Gastrocnemius medialis (tissue), 4 donors: ENCODE measurements around the gene ANKRD49. TPM values are rescaled to one million over a fixed set of nuclear protein-coding genes. Genes with fewer than 3 reads are reported as not detected.

Experiments
- ATAC-seq, 2 donors: fragments of 150-250 bp; one replicate each; pipeline ENCODE4 v1.9.1; 2016
- DNase-seq, 2 donors: peaks; one replicate each; pipeline ENCODE4 v3.0.0-alpha.2; 2019
- H3K27ac ChIP-seq, 4 donors: fragments of 200-600 bp; sonication (generic); 1 replicate in 1 of 4; 2 replicates in 3 of 4; pipeline ENCODE4 v1.5.1; 2016 to 2018; ENCODE audit warnings: mild to moderate bottlenecking in 2 of 4, moderate library complexity in 1 of 4
- H3K27me3 ChIP-seq, 3 donors: fragments of 200-600 bp; sonication (generic) in 2 of 3; 1 replicate in 1 of 3; 2 replicates in 2 of 3; pipeline versions ENCODE4 v1.5.1 to v1.6.0; 2016 to 2019; ENCODE audit warnings: mild to moderate bottlenecking in 1 of 3, moderate library complexity in 1 of 3
- H3K36me3 ChIP-seq, 2 donors: fragments of 200-600 bp; sonication (generic) in 1 of 2; one replicate each; pipeline ENCODE4 v1.5.1; 2017 to 2018
- H3K4me1 ChIP-seq, 2 donors: fragments of 200-600 bp; sonication (generic) in 1 of 2; one replicate each; pipeline ENCODE4 v1.5.1; 2016 to 2017; ENCODE audit warnings: mild to moderate bottlenecking in 2 of 2
- H3K4me3 ChIP-seq, 4 donors: fragments of 200-600 bp; sonication (generic) in 3 of 4; 1 replicate in 1 of 4; 2 replicates in 3 of 4; pipeline ENCODE4 v1.5.1; 2016 to 2019; ENCODE audit warnings: mild to moderate bottlenecking in 2 of 4
- H3K9me3 ChIP-seq, 3 donors: fragments of 200-600 bp; sonication (generic) in 2 of 3; 1 replicate in 1 of 3; 2 replicates in 2 of 3; pipeline ENCODE4 v1.5.1; 2016 to 2019
- POLR2A ChIP-seq, 2 donors: fragments of 450-650 bp; IDR thresholded peaks; one replicate each; pipeline ENCODE4 v1.6.1; 2017; ENCODE audit warnings: antibody characterized with exemption in 2 of 2, mild to moderate bottlenecking in 2 of 2, moderate library complexity in 2 of 2
- in situ Hi-C, 4 donors: fragments of 200-750 bp; cut with MboI; loops; one replicate each; pipeline versions ENCODE4 v1.15.0 to v1.8.0; 2017; ENCODE audit warnings: low sequenced_read_pairs in 4 of 4
- intact Hi-C: fragments of 100-400 bp; cut with DNase I; formaldehyde crosslinking; loops from one replicate; pipeline ENCODE4 v1.15.1; 2023; ENCODE audit warnings: low total_unique reads
- total RNA-seq, 4 donors: library from RNA; depleted of rRNA; stranded (reverse); fragments of >200 nt; gene quantifications; one replicate each; pipeline versions ENCODE4 v1.1.0 to v1.2.3, GENCODE V29; 2016
- TF ChIP-seq, protein P1 (sequence below), 5 experiments: fragments of 450-650 bp in 3 of 5; fragments of 200-600 bp in 2 of 5; sonication (generic) in 2 of 5; IDR thresholded peaks in 4 of 5; conservative IDR thresholded peaks in 1 of 5; 1 replicate in 4 of 5; 2 replicates in 1 of 5; pipeline ENCODE4 v1.5.1; 2016 to 2019; ENCODE audit warnings: antibody characterized with exemption in 5 of 5, mild to moderate bottlenecking in 3 of 5, moderate library complexity in 3 of 5

Gene ANKRD49
- 10 to 100 TPM in 3 of 4 donors, 1 to 10 TPM in 1; 9.0 to 21.1 (median 11.9) TPM for total RNA-seq

DNA sequence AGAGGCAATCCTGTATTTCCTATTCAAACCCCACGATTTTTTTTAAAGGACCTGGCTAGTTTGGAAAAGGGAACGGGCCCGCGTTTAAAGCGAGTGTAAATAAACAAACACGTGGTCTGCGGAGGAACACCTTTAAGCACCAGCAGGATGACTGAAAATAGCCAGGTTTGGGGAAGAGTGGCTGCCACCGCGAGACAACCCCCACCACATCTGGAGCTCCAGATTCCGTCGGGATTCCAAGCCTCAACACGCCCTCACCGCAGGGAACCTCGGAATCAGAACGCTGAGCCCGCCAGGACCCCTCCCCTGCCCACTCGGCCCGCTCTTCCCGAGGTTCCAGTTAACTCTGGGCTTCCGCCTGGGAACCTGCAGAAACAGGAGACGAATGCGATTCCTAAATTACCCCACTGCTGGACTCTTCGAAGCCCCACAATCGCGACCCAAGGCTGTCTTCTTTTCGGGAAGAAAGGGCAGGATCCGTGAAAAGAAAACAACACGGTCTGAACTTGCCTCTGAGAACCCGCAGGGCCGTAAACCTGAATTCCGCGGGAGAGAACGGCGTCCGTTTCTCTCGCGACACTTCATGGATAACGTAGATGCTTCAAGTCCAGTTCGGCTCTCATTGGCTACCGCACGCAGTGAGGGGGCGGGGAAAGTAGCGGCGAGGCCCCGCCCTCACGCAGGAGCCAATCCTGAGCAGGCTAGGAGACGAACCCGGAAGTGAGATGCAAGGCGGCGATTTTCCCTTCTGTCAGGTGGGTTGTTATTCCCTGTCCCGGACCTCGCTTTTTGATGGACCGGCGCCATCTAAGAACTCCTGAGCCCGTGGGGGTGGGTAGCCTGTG, at the start of gene ANKRD49, which contains the start of gene MRE11:
Gene ANKRD49, plus strand, starts transcription at position 704 of the 845 bp plus-strand sequence. CDS start 2,710 bp downstream, outside the sequence.
Gene MRE11, minus strand, starts transcription at position 564 of the 845 bp plus-strand sequence. CDS start 1,043 bp downstream, outside the sequence.
- peak; percentile 96 to 98 for DNase-seq

GRCh38 chr11:94445641-94446040, 48.1 kb upstream of the ANKRD49 start:
- intact Hi-C loops, result no loop called here
- Histone ChIP-seq H3K27me3 (no peaks in the 10 kb centered on the region), H3K9me3 (no peaks in the 10 kb centered on the region), H3K36me3 (peaks cover 0 to 39% of the 10 kb centered on the region in 2 donors), H3K27ac (no peak overlapping the region), H3K4me1 (no peaks in the 10 kb centered on the region), H3K4me3 (no peak overlapping the region)
- ATAC-seq (no peak), DNase-seq (no peak)
- in situ Hi-C loops, result no loop called here
- TF ChIP-seq, protein P1, sequence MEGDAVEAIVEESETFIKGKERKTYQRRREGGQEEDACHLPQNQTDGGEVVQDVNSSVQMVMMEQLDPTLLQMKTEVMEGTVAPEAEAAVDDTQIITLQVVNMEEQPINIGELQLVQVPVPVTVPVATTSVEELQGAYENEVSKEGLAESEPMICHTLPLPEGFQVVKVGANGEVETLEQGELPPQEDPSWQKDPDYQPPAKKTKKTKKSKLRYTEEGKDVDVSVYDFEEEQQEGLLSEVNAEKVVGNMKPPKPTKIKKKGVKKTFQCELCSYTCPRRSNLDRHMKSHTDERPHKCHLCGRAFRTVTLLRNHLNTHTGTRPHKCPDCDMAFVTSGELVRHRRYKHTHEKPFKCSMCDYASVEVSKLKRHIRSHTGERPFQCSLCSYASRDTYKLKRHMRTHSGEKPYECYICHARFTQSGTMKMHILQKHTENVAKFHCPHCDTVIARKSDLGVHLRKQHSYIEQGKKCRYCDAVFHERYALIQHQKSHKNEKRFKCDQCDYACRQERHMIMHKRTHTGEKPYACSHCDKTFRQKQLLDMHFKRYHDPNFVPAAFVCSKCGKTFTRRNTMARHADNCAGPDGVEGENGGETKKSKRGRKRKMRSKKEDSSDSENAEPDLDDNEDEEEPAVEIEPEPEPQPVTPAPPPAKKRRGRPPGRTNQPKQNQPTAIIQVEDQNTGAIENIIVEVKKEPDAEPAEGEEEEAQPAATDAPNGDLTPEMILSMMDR (IDR thresholded peaks at IDR 0.05 in 4 of 5, conservative IDR thresholded peaks at IDR 0.05 in 1 of 5), result no peak
- TF ChIP-seq POLR2A (IDR thresholded peaks at IDR 0.05), result no peak

More for the DNA sequence above, at the start of gene ANKRD49, which contains the start of gene MRE11:
- H3K36me3 ChIP-seq, result peaks cover 1 to 42% of the 10 kb centered on the region in 2 donors
- intact Hi-C loops, result loop anchor here (5.0 kb wide), 1 partner anchor 479 kb away; the partner anchor contains the start of genes CWC15 and KDM4D
- peak; percentile 100 for ATAC-seq
- no peaks in the 10 kb centered on the region for H3K27me3 ChIP-seq
- H3K4me3 ChIP-seq, result peak within 1 kb of the TSS; percentile 80 to 94 (median 86)
- H3K4me1 ChIP-seq, result peaks cover 24 to 27% of the 10 kb centered on the region in 2 donors
- H3K9me3 ChIP-seq, result no peaks in the 10 kb centered on the region
- in situ Hi-C loops, result loop anchor here (25.0 kb wide), 3 partner anchors 706 to 1294 kb away; partner anchors contain the start of genes CEP57 (in 2 of the 4), FAM76B (in 2 of the 4), MED17 (in 2 of the 4) and C11orf54 (in 1 of the 4)
- peak; percentile 53 to 74 for TF ChIP-seq POLR2A (IDR thresholded peaks at IDR 0.05)
- TF ChIP-seq, protein P1 (IDR thresholded peaks at IDR 0.05 in 4 of 5, conservative IDR thresholded peaks at IDR 0.05 in 1 of 5), result no peak
- H3K27ac ChIP-seq, result peak within 1 kb of the TSS; percentile 76 to 87 (median 82)

DNA sequence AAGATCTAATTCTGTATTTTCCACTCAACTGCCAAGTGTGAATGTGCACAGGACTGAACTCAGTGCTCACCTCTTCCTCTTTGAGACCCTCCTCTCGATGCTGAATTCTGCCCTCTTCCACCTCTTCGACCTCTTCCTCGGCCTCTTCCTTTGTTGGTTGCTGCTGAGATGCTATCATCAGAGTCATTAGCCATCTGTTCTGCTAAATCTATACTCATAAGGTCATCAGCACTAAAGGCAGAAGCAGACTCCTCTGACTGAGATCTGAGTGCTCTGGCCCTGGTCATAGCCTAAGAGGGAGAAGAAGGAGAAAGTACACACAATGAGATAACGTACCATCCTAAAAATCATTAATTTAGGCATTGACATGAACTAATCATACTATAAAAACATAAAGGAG, 46.6 kb upstream of the ANKRD49 start:
- Histone ChIP-seq H3K27ac (no peak overlapping the region), H3K4me1 (no peaks in the 10 kb centered on the region), H3K9me3 (no peaks in the 10 kb centered on the region), H3K4me3 (no peak overlapping the region), H3K36me3 (peaks cover 0 to 32% of the 10 kb centered on the region in 2 donors), H3K27me3 (no peaks in the 10 kb centered on the region)
- TF ChIP-seq POLR2A (IDR thresholded peaks at IDR 0.05), result no peak
- TF ChIP-seq, protein P1 (IDR thresholded peaks at IDR 0.05 in 4 of 5, conservative IDR thresholded peaks at IDR 0.05 in 1 of 5), result no peak
- intact Hi-C loops, result no loop called here
- in situ Hi-C loops, result no loop called here
- DNase-seq (no peak), ATAC-seq (no peak)

GRCh38 chr11:94449029-94449428, 44.8 kb upstream of the ANKRD49 start:
- no peak for DNase-seq
- no peaks in the 10 kb centered on the region for H3K27me3 ChIP-seq
- no peaks in the 10 kb centered on the region for H3K9me3 ChIP-seq
- no peak for ATAC-seq
- no peak overlapping the region for H3K27ac ChIP-seq
- intact Hi-C loops (no loop called here), in situ Hi-C loops (no loop called here)
- TF ChIP-seq, protein P1 (IDR thresholded peaks at IDR 0.05 in 4 of 5, conservative IDR thresholded peaks at IDR 0.05 in 1 of 5), result no peak
- no peak for TF ChIP-seq POLR2A (IDR thresholded peaks at IDR 0.05)
- H3K4me3 ChIP-seq, result no peak overlapping the region
- H3K4me1 ChIP-seq, result no peaks in the 10 kb centered on the region
- H3K36me3 ChIP-seq, result peaks cover 0 to 28% of the 10 kb centered on the region in 2 donors
